Thyroid gland (tissue), 4 donors: ENCODE results near the gene REXO2. TPM values are rescaled to one million over a fixed set of nuclear protein-coding genes. Genes with fewer than 3 reads are reported as not detected.

Source experiments
- DNase-seq, 2 donors: peaks; one replicate each; pipeline ENCODE4 v3.0.0-alpha.2; 2019
- H3K27ac ChIP-seq, 3 donors: fragments of 200-600 bp; sonication (generic); 1 replicate in 2 of 3; 2 replicates in 1 of 3; pipeline ENCODE4 v1.5.1; 2016 to 2019; ENCODE audit warnings: mild to moderate bottlenecking in 1 of 3, moderate library complexity in 1 of 3
- H3K27me3 ChIP-seq: fragments of 200-600 bp; sonication (generic); one replicate; pipeline ENCODE4 v1.5.1; 2019
- H3K36me3 ChIP-seq, 2 donors: fragments of 200-600 bp; sonication (generic); one replicate each; pipeline ENCODE4 v1.5.1; 2016 to 2019
- H3K4me1 ChIP-seq, 2 donors: fragments of 200-600 bp; sonication (generic); one replicate each; pipeline ENCODE4 v1.5.1; 2017 to 2019
- H3K4me3 ChIP-seq, 3 donors: fragments of 200-600 bp; sonication (generic); replicated peaks in 1 of 3; 1 replicate in 2 of 3; 2 replicates in 1 of 3; pipeline ENCODE4 v1.5.1; 2016; ENCODE audit warnings: mild to moderate bottlenecking in 1 of 3
- H3K9me3 ChIP-seq: fragments of 200-600 bp; sonication (generic); one replicate; pipeline ENCODE4 v1.5.1; 2017
- POLR2A ChIP-seq, 2 donors: fragments of 450-650 bp; IDR thresholded peaks; one replicate each; pipeline ENCODE4 v1.6.1; 2017; ENCODE audit warnings: antibody characterized with exemption in 2 of 2, mild to moderate bottlenecking in 2 of 2, moderate library complexity in 1 of 2
- WGBS, 2 donors: methylation state at CpG; one replicate each; pipeline ENCODE4 v1.1.5; 2017; 5-methylcytosine and 5-hydroxymethylcytosine counted together
- intact Hi-C: fragments of 100-400 bp; cut with DNase I; formaldehyde crosslinking; loops from one replicate; pipeline ENCODE4 v1.15.1; 2023
- total RNA-seq, 4 donors: library from RNA; depleted of rRNA; stranded (reverse); fragments of >200 nt; gene quantifications; one replicate each; pipeline ENCODE4 v1.2.3, GENCODE V29; 2016
- TF ChIP-seq, protein P1 (sequence below), 6 experiments: fragments of 200-600 bp in 3 of 6; fragments of 450-650 bp in 3 of 6; sonication (generic) in 3 of 6; IDR thresholded peaks; one replicate each; pipeline ENCODE4 v1.5.1; 2016 to 2019; ENCODE audit warnings: antibody characterized with exemption in 6 of 6, mild to moderate bottlenecking in 2 of 6, inconsistent platforms in 1 of 6, moderate library complexity in 1 of 6

The REXO2 gene
- total RNA-seq, 4 donors from 2014 or later, result 49.0 to 105 (median 63.0) TPM

- peaks cover 13 to 20% of the 10 kb centered on the region in 2 donors for H3K36me3 ChIP-seq
- 92 to 94% methylated on average over 2 of the region's 2 CpGs for WGBS, 2 donors
- TF ChIP-seq, protein P1, sequence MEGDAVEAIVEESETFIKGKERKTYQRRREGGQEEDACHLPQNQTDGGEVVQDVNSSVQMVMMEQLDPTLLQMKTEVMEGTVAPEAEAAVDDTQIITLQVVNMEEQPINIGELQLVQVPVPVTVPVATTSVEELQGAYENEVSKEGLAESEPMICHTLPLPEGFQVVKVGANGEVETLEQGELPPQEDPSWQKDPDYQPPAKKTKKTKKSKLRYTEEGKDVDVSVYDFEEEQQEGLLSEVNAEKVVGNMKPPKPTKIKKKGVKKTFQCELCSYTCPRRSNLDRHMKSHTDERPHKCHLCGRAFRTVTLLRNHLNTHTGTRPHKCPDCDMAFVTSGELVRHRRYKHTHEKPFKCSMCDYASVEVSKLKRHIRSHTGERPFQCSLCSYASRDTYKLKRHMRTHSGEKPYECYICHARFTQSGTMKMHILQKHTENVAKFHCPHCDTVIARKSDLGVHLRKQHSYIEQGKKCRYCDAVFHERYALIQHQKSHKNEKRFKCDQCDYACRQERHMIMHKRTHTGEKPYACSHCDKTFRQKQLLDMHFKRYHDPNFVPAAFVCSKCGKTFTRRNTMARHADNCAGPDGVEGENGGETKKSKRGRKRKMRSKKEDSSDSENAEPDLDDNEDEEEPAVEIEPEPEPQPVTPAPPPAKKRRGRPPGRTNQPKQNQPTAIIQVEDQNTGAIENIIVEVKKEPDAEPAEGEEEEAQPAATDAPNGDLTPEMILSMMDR (IDR thresholded peaks at IDR 0.05), result no peak
- no peak for TF ChIP-seq POLR2A (IDR thresholded peaks at IDR 0.05)
These were observed 9.6 kb downstream of the REXO2 start for GRCh38 chr11:114448749-114449482.

GRCh38 chr11:114449845-114450244 is 10.6 kb downstream of the REXO2 start:
- H3K27me3 ChIP-seq, result no peaks in the 10 kb centered on the region
- no peak overlapping the region for H3K27ac ChIP-seq
- DNase-seq, result no peak
- TF ChIP-seq, protein P1 (IDR thresholded peaks at IDR 0.05), result no peak
- TF ChIP-seq POLR2A (IDR thresholded peaks at IDR 0.05), result no peak
- no peaks in the 10 kb centered on the region for H3K4me1 ChIP-seq
- intact Hi-C loops, result no loop called here
- H3K36me3 ChIP-seq, result peaks cover 13 to 20% of the 10 kb centered on the region in 2 donors
- no peaks in the 10 kb centered on the region for H3K9me3 ChIP-seq
- WGBS, 2 donors, result 89 to 93% methylated on average over 6 of the region's 6 CpGs
- no peak overlapping the region for H3K4me3 ChIP-seq

More at GRCh38 chr11:114448749-114449482, 9.6 kb downstream of the REXO2 start:
- Histone ChIP-seq H3K4me3 (no peak overlapping the region), H3K4me1 (no peaks in the 10 kb centered on the region), H3K27me3 (no peaks in the 10 kb centered on the region), H3K27ac (no peak overlapping the region), H3K9me3 (no peaks in the 10 kb centered on the region)
- intact Hi-C loops, result no loop called here
- no peak for DNase-seq

DNA sequence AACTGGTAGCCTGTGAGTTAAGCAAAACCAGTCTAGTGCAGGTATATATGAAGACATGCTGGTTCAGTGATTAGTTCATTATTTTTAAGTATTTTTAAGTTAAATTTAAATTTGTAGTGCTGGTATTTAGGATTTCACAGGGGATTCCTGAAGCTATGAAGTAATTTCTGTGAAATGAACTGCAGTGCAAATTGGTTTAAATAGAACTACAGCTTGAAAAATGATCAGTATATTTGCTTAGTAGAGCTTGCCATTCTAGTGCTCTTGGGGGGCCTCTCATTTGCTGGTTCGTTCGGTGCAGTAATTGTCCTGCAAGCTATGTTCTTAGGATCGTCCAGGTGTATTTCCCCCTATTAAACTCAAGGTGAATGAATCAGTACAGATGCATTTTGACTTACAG is 13.1 kb downstream of the REXO2 start:
- Histone ChIP-seq H3K9me3 (no peaks in the 10 kb centered on the region), H3K4me1 (no peaks in the 10 kb centered on the region), H3K36me3 (peaks cover 11 to 13% of the 10 kb centered on the region in 2 donors), H3K27me3 (no peaks in the 10 kb centered on the region), H3K27ac (no peak overlapping the region), H3K4me3 (no peak overlapping the region)
- TF ChIP-seq, protein P1 (IDR thresholded peaks at IDR 0.05), result no peak
- TF ChIP-seq POLR2A (IDR thresholded peaks at IDR 0.05), result no peak
- intact Hi-C loops, result no loop called here
- 84 to 90% methylated on average over 3 of the region's 3 CpGs for WGBS, 2 donors
- no peak for DNase-seq

DNA sequence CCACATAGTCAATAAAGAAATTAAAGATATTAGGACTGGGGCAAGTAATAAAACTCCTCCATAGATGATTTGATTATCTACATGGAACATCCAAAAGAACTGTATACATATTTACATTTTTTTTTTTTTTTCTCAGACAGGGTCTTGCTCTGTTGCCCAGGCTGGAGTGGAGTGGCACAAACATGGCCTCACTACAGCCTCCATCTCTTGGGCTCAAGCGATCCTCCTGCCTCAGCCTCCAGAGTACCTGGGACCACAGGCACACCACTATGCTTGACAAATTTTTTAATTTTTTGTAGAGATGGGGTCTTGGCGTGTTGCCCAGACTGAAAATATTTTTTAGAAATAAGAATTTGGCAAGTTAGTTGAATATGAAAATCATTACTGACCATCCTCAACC is 24.7 kb downstream of the REXO2 start:
- H3K27me3 ChIP-seq, result no peaks in the 10 kb centered on the region
- TF ChIP-seq POLR2A (IDR thresholded peaks at IDR 0.05), result no peak
- TF ChIP-seq, protein P1 (IDR thresholded peaks at IDR 0.05), result no peak
- no peaks in the 10 kb centered on the region for H3K36me3 ChIP-seq
- H3K4me3 ChIP-seq, result no peak overlapping the region
- 97% methylated on average over 2 of the region's 2 CpGs for WGBS, 2 donors
- H3K4me1 ChIP-seq, result no peaks in the 10 kb centered on the region
- no peak overlapping the region for H3K27ac ChIP-seq
- no peaks in the 10 kb centered on the region for H3K9me3 ChIP-seq
- no peak for DNase-seq
- intact Hi-C loops, result no loop called here

GRCh38 chr11:114466742-114467141 is 27.5 kb downstream of the REXO2 start:
- Histone ChIP-seq H3K27me3 (no peaks in the 10 kb centered on the region), H3K36me3 (no peaks in the 10 kb centered on the region), H3K9me3 (no peaks in the 10 kb centered on the region), H3K27ac (no peak overlapping the region), H3K4me1 (no peaks in the 10 kb centered on the region), H3K4me3 (no peak overlapping the region)
- no peak for TF ChIP-seq POLR2A (IDR thresholded peaks at IDR 0.05)
- TF ChIP-seq, protein P1 (IDR thresholded peaks at IDR 0.05), result no peak
- no peak for DNase-seq
- 90% methylated on average over 3 of the region's 3 CpGs for WGBS, 2 donors
- intact Hi-C loops, result no loop called here
